HCT116 (cell line): ENCODE measurements around the gene TUNAR.

Source experiments
- CEBPB ChIP-seq: IDR thresholded peaks from 2 replicates; pipeline ENCODE4 v1.6.1; 2012; ENCODE audit warnings: low read depth
- ELF1 ChIP-seq: IDR thresholded peaks from 2 replicates; pipeline ENCODE4 v1.6.1; 2012; ENCODE audit warnings: low read depth, borderline replicate concordance
- EZH2phosphoT487 ChIP-seq: fragments of 200-600 bp; IDR thresholded peaks from 2 replicates; pipeline ENCODE4 v1.6.1; 2018; ENCODE audit warnings: antibody characterized with exemption, borderline replicate concordance
- POLR2A ChIP-seq: IDR thresholded peaks from 2 replicates; pipeline ENCODE4 v1.7.0; 2011; ENCODE audit warnings: borderline replicate concordance; ENCODE audit not compliant: insufficient read depth, insufficient read length; ENCODE audit errors: extremely low read depth
- POLR2AphosphoS5 ChIP-seq: IDR thresholded peaks from 2 replicates; pipeline ENCODE4 v1.6.1; 2011; ENCODE audit warnings: mild to moderate bottlenecking, low read depth, low read length, moderate library complexity
- RAD21 ChIP-seq: IDR thresholded peaks from 2 replicates; pipeline ENCODE4 v1.6.1; 2012; ENCODE audit warnings: low read depth, mild to moderate bottlenecking
- SIN3A ChIP-seq: IDR thresholded peaks from 2 replicates; pipeline ENCODE4 v1.6.1; 2012; ENCODE audit warnings: low read depth
- SRF ChIP-seq: IDR thresholded peaks from 2 replicates; pipeline ENCODE4 v1.6.1; 2012; ENCODE audit warnings: low read depth
- YY1 ChIP-seq: IDR thresholded peaks from 2 replicates; pipeline ENCODE4 v1.6.1; 2011; ENCODE audit warnings: low read length, low read depth, moderate library complexity, mild to moderate bottlenecking; ENCODE audit not compliant: insufficient replicate concordance; ENCODE audit errors: extremely low read depth
- ZNF274 ChIP-seq: fragments of 200-500 bp; sonication (Bioruptor generic); IDR thresholded peaks from 2 replicates; pipeline ENCODE4 v1.6.1; 2014; ENCODE audit warnings: mild to moderate bottlenecking, low read depth, low read length, inconsistent platforms
- TF ChIP-seq, protein P1 (sequence below): IDR thresholded peaks from 2 replicates; pipeline ENCODE4 v1.6.1; 2012
- TF ChIP-seq, protein P2 (sequence below), 3 experiments: fragments of 200-600 bp in 1 of 3; sonication (generic) in 1 of 3; IDR thresholded peaks in 2 of 3; conservative IDR thresholded peaks in 1 of 3; 2 replicates each; pipeline ENCODE4 v1.5.1; 2012 to 2017; ENCODE audit warnings: low read depth in 2 of 3, low read length in 2 of 3, antibody characterized with exemption in 1 of 3, borderline replicate concordance in 1 of 3, control low read depth in 1 of 3, mild to moderate bottlenecking in 1 of 3, mixed read lengths in 1 of 3, mixed run types in 1 of 3, moderate library complexity in 1 of 3; ENCODE audit not compliant: insufficient read depth in 1 of 3
- TF ChIP-seq, protein P3 (sequence below): IDR thresholded peaks from 2 replicates; pipeline ENCODE4 v1.6.1; 2012

DNA sequence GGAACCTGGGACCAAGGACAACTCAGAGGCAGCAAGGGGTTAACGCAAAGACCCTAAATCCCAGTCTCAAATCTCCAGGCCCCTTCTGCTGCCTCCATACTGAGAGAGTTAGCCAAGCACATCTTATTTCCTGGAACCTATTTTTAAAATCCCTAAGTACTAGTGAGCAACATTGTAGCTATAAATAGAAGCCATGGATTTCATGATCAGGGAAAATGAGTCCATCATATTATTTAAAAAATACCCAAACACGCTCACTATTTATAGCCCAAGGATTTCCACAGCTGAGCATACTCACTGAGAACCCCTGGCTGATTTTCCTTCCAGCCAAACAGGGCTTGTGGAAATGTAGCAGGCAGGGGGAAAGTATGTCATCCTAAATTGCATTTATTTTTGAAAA, 19.4 kb upstream of the TUNAR start:
- TF ChIP-seq CEBPB (no peak), POLR2A (no peak), SRF (no peak), YY1 (no peak), POLR2AphosphoS5 (no peak), ZNF274 (no peak), ELF1 (no peak), EZH2phosphoT487 (no peak), SIN3A (no peak), RAD21 (no peak)
- TF ChIP-seq, protein P1, sequence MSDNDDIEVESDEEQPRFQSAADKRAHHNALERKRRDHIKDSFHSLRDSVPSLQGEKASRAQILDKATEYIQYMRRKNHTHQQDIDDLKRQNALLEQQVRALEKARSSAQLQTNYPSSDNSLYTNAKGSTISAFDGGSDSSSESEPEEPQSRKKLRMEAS: no peak
- TF ChIP-seq, protein P2, sequence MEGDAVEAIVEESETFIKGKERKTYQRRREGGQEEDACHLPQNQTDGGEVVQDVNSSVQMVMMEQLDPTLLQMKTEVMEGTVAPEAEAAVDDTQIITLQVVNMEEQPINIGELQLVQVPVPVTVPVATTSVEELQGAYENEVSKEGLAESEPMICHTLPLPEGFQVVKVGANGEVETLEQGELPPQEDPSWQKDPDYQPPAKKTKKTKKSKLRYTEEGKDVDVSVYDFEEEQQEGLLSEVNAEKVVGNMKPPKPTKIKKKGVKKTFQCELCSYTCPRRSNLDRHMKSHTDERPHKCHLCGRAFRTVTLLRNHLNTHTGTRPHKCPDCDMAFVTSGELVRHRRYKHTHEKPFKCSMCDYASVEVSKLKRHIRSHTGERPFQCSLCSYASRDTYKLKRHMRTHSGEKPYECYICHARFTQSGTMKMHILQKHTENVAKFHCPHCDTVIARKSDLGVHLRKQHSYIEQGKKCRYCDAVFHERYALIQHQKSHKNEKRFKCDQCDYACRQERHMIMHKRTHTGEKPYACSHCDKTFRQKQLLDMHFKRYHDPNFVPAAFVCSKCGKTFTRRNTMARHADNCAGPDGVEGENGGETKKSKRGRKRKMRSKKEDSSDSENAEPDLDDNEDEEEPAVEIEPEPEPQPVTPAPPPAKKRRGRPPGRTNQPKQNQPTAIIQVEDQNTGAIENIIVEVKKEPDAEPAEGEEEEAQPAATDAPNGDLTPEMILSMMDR (IDR thresholded peaks at IDR 0.05 in 2 of 3, conservative IDR thresholded peaks at IDR 0.05 in 1 of 3; ENCODE audit: borderline replicate concordance in 1 of 3, insufficient read depth in 1 of 3, low read depth in 2 of 3, low read length in 2 of 3): no peak
- TF ChIP-seq, protein P3, sequence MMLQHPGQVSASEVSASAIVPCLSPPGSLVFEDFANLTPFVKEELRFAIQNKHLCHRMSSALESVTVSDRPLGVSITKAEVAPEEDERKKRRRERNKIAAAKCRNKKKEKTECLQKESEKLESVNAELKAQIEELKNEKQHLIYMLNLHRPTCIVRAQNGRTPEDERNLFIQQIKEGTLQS: no peak
